HS-27A (cell line): ENCODE measurements around the gene FSTL4.

Experiments used
- DNase-seq: peaks from one replicate; pipeline ENCODE4 v3.0.0-alpha.2; 2012; ENCODE audit warnings: low read depth, missing footprints

Gene FSTL4

DNA sequence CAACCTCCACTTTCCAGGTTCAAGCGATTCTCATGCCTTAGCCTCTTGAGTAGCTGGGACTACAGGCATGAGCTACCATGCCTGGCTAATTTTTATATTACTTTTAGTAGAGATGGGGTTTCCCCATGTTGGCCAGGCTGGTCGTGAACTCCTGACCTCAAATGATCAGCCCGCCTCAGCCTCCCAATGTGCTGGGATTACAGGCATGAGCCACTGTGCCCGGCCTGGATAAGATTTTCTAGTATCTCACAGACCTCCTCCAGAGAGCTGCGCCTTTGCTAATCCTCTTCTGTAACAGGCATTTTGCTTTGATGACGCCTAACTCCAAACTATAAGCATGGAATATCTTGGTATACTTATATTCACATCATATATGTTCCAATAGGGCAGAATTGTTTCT, 99.4 kb downstream of the FSTL4 start:
- no peak for DNase-seq

DNA sequence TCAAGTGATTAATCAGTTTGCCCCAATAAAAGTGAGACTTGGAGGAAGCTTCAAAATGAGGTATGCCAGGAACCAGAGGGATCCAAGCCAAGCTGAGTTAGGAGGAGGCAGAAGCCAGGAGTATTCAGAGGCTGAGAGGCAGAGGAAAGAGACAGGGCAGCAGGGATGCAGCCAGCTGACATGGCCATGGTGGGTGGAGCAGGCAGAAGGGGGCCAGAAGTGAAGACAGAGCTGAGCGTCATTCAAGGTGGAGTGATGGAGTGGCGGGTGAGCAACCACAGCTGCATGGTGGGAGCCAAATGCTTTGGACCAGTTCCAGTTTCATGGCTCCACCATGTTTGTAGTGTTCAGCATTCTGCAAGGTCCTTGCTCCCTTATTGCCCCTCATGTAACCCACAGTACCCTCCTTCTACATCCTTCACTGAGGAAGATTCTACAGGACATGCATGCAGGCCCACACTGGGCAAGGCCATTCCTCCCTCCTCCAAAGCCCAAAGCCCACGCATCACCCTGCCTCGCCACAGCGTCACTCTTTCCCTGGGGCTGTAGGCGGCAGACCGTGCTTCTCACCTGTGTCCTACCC, 100.6 kb downstream of the FSTL4 start:
- no peak for DNase-seq

DNA sequence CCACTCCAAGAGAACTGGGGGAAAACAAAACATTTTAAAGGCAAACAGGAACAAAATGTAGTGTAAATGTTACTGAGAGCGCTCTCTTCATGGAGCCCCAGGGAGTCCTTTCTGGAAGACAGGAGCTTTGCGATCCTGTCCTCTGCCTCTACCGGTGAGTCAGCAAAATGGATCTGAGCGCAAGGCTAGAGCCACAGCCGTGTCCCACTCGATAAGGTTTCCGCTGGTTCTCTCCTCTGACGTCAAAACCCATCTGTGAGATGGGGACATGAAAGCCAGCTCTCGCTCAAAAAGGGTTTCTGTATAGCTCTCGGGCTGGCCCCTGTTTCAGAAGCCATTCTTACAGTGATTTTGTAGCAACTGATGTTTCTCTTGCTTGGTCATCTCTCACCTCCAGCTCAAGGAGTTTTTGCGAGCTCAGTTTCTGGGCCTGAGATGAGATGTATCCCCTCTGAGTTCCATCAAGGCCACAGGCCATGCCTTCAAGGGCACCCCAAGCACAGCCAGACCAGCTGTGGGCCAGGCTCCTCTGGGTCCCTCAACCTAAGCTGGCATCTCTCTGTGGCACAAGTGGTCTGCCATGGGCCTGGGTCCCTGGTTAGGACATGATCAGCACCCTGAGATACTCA, 101.6 kb downstream of the FSTL4 start:
- DNase-seq = no peak

DNA sequence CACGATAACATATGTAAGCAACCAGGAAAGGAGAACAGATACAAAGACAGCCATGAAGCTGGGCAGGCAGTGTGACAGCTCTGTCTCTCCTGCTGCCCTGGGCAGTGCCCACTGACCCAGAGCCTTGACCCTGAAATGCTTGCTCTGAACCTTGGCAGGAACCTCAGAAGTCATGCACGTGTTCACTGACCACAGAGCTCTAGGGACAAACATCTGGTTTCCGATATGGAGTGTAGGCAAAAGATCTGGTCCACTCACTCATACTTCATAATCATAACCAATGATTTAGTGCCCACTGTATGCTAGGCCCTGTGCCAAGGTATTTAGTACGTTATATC, 102.6 kb downstream of the FSTL4 start:
- DNase-seq = no peak

DNA sequence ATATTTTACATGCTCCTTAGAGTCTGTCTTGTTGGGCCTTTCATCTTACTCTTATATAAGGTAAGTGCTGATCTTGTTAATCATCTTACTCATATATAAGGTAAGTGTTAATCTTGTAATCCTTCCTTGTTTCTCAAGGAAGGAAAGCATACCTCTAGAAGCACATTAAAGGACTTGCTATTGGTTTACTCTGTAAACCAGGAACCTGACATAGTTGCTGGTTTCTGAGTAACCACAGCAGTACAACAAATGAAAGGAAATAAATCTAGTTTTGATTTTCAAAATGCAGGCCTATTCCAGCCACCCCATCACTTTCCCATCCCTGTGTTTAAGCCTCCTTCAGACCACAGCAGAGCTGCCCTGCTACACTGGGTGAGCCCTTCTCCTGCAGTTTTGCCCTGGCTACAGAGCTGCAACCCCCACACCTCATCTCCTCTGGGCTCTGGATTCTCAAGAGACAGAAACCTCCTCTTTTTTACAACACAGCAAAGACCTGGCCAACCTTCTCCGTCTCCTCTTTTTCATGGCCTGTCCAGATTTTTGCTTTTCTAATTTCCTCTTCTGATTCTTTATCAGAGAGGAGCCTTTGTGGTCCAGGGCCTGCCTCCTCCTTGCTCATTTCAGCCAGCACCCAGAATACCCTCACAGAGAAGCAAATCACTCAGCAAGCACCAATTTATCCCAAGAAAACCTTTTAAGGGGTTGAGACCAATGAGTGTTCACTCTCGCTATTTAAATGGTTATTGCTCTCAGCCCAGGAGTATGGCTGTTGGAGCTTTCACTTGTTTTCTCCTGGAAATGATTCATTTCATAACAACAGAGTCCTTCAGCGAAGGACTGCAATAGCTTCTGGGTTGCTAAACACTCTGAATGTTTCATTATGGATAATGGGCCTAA, 103.2 kb downstream of the FSTL4 start:
- DNase-seq = no peak

DNA sequence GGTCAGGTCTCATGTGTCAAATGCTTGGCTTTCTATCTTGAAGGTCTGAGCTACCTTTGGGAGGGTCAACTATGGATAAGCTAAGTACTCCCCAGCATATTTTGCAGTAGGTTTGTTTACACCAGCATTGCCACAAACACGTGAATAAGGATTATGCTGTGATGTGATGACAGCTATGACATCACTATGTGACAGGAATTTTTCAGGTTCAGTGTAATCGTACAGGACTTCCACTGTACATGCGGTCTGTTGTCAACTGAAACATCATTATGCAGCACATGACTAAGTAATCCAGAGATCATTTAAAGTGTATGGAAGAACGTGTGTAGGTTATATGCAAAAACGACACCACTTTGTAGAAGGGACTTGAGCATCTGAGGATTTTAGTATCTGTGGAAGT, 104.0 kb downstream of the FSTL4 start:
- DNase-seq = no peak

DNA sequence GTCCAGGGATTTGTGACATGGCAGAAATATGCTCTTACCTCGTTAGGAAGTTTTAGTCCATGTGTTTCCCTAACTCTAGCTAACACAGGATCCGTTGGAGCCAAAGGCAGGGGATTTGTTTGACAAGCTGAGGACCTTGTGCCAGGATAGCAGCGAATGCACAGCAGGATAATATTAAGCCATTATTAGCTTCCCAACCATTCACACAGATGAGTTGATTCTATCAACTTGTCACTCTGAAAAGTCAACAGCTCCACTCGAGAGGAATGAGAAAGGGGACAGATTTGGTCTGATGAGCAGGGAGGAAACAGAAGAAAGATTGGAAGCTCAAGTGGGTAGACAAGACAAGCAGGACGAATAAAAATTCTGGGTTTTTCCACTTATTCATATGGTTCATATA, 106.2 kb downstream of the FSTL4 start:
- DNase-seq = no peak

DNA sequence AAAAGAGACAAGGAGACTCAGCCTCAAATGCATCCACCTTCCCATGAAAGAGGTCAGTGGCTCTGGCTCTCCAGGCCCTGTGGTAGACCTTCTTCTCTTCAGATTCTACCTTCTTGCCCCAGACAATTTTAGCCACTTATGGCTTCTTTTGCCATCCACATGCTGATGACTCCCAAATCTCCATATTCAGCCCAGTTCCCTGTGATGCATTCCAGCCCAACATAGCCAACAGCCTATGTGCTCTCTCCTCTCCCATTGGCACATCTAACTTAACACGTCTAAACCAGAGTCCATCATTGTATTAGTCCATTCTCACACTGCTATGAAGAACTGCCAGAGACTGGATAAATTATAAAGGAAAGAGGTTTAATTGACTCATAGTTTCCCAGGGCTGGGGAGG, 108.8 kb downstream of the FSTL4 start:
- DNase-seq = no peak

DNA sequence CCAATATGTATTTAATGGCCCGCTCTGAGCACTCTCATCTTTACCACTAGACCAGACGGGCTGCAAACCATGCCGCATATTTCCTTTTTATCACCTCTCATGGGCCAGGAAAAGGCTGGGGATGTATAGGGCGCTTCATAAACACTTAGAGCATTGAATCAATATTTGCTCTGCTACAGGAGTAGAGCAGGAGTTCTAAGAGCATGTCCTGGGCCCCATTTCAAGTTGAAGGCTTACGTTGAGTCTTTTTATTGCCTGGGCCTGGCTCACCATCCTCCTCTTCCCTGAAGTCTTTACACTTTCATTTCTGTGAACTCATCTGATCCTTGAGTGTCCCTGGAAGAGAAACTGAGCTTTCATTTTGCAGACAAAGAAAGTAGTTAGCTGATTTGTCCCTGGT, 112.4 kb downstream of the FSTL4 start:
- no peak for DNase-seq

DNA sequence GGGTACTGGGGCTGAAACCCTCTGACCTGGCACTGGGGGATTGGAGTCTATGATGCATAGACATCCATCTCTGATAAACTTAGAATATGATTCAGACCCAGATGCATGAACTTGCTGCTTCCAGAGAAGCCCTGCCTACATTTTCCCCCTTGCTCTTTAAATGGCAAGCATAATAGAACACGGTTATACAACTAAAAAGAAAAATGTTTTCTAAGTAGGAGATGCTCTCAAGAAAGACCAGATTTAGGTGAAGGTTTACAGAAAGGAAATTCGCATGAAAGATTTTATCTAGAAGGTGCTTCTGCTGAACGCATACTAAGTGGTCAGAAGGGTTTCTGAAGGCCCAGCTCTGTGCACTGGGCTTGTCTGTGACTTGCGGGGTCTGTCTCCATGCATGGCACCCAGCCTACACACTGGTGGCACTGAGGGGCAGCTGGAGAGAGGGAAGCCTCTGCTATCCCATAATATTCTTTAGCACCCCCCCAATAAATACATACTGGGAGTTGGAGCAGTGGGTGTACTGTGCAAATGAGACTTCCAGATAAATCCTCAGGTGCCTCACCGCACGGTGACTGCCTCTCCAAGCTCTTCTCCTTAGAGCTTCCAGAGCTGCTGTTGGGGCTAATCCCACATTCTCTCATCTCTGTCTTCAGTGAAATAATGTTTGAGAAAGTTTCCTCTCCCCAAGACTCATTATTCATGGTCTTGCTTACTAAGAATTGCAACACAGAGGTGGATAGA, 114.6 kb downstream of the FSTL4 start:
- no peak for DNase-seq

DNA sequence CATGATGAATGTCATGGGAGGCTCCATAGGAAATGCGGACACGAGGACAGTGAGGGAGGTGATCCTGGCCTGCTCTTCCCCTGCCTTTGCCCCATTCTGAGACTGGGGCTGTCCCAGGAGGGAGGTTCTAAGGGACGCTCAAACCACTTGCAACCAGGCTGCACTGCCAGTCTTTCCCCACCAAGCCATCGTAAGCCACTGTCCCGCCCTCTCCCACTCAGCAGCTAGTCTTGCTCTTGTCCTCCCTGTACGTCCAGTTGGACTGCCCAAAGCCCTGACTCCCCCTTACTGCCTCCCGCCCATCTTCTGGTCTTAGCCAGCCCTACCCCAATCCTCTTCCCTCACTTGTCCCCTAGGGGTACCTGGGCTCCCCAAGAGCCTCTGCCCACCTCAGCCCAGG, 115.7 kb downstream of the FSTL4 start:
- DNase-seq = no peak

DNA sequence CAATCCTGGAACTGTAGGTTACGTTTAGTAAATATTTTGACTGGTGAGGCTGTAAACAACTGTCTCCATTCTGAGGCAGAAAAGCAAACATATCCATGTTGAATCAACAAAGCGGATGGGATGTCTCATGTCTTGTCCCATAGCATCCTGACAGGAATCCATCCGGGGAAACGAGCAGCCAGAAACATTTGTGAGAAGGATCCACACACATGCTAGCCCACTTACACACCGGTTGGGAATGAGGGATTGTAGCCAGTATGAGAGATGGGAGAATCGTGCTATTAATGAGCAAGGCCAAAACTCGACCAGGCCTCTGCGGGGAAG, 117.5 kb downstream of the FSTL4 start:
- no peak for DNase-seq

DNA sequence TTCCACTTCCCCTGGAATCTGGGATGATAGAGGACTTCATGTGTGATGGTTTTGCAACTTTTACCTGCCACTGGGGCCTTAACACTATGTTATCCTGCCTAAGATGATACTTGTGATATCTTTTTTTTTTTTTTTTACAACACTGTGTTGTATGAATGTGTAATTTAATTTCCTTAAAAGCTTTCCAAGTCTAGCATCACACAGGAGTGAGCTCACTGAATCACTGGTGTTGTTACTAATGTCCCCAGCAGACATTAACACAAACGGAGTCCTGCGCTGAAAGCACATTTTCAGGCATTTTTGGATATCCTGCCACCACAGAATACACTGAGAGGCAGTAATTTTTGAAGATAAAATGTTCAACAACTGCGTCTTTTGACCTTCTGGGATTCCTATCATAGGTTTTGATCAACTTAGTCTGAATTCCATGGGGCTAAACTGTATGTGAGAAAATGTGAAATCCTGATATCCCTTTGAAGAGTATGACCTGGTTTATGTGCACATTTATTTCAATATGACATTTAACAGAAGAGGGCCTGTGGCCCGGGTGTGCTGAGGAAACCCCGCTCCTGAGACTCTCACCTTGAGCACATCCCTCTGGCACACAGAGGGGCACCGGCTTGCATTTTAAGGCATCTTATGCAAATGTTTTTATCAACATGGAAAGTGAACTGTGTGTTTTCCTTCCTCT, 118.0 kb downstream of the FSTL4 start:
- no peak for DNase-seq

DNA sequence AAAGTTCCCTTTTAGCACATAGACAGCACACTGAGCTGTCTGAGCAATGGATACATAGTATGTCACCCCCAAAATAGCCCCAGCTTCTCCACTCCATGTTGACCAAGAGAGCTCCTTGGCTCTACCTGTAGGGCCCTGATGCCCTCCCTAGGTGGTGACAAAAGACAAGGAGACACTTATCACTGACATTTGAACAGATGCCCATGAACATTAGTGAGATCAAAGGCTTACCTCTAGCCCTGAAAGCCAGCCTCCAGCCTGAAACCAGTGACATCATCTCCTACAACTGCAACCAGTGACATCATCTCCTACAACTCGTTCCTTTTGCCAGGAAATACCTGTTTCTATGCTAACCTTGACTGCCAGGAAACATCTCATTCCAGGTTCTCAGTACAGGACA, 122.7 kb downstream of the FSTL4 start:
- no peak for DNase-seq

DNA sequence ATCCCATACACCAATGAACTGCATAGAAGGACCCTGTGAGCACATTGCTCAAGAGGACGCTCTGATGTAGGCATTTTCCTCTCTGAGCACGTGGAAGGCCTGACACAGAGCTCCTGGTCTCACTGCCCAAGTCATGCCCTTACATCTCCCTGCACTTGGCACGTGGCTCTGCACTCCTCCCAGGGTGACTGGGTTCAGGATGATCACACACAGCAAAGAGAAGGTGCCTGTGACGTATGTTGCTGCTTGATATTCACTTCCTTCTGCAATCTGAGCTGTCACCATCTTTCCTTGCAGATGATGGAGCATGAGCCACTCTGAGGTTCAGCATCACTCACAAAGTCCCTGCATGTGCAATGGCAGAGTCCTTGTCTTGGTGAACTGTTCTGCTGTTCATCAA, 125.2 kb downstream of the FSTL4 start:
- DNase-seq = no peak

DNA sequence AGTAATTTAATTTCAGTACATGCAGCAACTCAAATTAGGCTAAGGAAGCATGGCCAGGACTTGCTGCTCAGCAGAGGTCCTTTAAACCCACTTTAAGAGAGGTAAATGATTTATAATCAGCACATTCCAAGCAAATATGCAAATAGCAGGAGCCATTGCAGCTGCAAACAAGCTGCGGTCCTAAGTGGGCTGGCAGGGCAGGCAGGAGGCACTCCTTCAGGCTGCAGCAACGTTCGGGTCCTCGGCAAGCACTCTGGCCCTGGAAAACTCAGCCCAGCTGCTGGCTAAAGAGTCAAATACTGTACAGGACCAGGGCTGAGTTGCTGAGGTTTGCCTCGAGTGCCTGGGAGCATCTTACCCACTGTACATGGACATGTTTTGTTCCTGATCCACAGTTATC, 126.9 kb downstream of the FSTL4 start:
- no peak for DNase-seq

DNA sequence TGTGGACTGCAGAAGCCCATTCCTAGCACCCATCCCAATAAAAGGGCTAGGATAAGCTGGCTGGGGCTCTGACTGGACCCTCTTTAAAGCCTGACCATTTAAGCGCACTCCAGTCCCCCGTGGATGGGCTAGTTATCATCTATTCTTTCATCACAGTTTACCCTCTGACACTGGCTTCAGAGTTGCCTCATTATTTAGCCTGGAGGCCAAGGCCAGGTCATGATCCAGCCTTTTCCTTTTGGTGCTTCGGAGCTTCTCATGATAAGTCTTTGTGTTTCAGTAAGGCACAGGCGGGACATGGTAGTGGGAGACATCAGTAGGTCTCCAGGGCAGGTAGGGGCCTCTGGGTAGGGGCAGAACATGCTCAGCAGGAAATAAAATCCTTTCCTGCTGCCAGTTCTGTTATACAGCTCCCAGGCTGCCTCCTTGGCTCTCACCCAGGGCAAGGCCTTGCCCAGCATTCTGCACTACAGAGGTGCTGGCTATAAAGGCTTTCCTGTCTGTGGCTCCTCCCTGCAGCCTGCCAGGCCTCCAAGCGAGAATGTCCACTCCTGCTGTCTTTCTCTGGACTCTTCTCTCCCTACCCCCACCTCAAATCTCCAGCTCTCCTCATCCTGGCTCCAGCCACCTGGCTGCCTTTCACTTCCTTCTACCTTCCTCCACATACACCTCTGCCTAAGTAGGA, 128.8 kb downstream of the FSTL4 start:
- no peak for DNase-seq

DNA sequence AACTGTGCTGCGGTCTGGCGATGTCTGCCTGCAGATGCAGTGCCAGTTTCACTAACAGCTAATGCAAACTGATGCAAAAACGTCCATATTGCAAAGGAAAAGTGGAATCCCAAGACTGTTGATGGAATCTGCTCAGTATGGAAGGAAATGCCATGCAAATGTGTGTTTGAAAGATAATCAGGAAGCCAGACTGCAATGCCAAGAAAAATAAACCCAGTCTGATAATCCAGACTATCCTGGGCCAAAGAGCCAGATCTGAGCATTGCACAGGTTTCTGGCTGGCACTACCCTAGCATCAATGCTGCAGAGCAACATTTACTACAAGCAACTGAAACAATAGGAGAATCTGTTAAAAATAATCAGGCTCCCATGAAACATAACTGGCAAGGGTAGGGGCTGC, 130.3 kb downstream of the FSTL4 start:
- DNase-seq = no peak

DNA sequence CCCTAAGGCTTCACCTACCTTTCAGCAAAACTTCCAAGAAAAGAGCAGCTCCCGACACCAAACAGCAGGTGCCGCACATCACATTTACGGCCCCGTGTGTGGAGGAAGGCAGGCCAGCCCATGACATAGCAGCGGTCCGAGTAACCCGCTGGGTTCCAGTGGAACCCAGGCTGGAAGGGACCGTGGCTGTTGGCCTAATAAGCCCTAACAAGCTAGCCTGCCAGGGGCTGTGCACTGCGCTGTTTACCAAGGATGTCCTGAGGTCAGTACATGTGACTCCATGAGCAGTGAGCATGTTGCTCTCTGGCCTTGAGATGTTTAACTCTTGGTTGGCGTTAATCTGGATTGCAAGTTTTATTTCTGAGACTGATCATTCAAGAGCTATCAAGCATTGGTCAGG, 131.5 kb downstream of the FSTL4 start:
- no peak for DNase-seq

DNA sequence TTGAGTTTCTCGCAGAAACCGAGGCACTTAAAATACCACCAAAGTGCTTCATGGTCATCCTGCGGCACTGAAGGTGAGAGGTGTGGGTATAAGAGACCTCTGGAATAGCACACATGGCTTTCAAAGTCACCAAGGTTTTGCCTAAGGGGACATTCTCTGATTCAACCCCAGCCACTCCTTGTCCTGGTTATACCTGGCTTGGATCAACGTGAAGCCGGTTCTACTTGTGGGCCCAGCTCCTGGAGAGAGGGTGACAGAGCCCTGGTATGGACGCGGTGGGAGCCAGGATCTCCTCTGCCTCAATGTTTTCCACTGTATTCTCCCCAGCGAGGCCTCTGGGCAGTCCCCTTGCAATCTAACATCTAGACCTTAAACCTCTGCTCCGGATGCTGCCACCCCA, 132.0 kb downstream of the FSTL4 start:
- no peak for DNase-seq

DNA sequence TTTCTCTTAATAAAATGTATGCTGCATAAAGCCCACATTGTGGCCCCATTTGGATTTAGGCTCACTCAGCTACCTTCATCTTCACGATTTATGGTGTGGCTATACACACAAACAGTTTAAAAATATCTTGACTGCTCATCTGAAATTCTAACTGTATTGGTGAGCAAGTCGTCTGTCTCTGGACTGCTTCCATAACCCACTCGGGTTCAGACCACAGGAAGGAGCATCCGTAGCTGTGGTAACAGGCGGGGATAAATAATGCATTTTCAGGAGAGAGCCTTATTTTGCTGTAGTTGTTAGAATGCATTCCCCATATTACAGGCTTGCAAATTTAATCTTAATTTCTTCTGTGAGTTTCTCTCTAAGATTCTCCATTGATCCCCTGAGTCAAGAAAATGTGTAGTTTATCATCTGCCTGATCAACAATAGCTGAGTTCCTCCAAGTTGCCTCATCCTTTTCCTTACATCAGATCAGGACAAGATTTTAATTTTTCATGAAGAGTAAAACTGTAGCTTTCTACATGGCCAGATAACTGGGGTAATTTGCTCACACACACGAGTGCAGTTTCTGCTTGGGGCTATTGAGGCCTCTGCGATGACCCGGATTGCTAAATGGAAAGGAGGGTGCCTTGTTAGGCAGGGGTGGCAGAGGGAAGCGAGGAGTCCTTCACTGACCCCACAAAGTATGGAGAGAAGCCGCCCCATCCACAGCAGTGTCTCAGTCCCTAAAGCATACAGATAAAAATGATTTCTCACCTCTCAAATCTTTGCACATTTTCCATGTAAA, 133.9 kb downstream of the FSTL4 start:
- DNase-seq = no peak
